GM12878 (cell line): ENCODE data around the gene COL4A2. TPM values are rescaled to one million over a fixed set of nuclear protein-coding genes. Genes with fewer than 3 reads are reported as not detected.
A peak's percentile ranks its signal among the peaks of the same experiment; 100 is the strongest.

Experiments
- ATF7 ChIP-seq: fragments of 450-650 bp; IDR thresholded peaks from 2 replicates; pipeline ENCODE4 v1.6.1; 2016; ENCODE audit warnings: low read depth, mild to moderate bottlenecking
- CBFB ChIP-seq: IDR thresholded peaks from 2 replicates; pipeline ENCODE4 v1.6.1; 2016; ENCODE audit warnings: antibody characterized with exemption, low read depth
- CTCF ChIP-seq, 3 experiments: IDR thresholded peaks in 2 of 3; conservative IDR thresholded peaks in 1 of 3; 2 replicates each; pipeline ENCODE4 v1.5.1; 2011; ENCODE audit warnings: low read depth in 3 of 3, low read length in 3 of 3, mild to moderate bottlenecking in 3 of 3, control low read depth in 2 of 3, moderate library complexity in 2 of 3, inconsistent platforms in 1 of 3, mixed read lengths in 1 of 3; ENCODE audit not compliant: control insufficient read depth in 2 of 3, insufficient read depth in 1 of 3; ENCODE audit errors: extremely low read depth in 1 of 3
- E4F1 ChIP-seq: fragments of 450-650 bp; IDR thresholded peaks from 2 replicates; pipeline ENCODE4 v1.6.1; 2018; ENCODE audit warnings: borderline replicate concordance, mild to moderate bottlenecking; ENCODE audit not compliant: partially characterized antibody
- EP300 ChIP-seq, 2 experiments: fragments of 150-350 bp in 1 of 2; IDR thresholded peaks; 2 replicates each; pipeline ENCODE4 v1.6.1; 2011 to 2012; ENCODE audit warnings: low read depth in 2 of 2, low read length in 2 of 2, borderline replicate concordance in 1 of 2, improper control_type of control experiment in 1 of 2, inconsistent platforms in 1 of 2; ENCODE audit not compliant: control insufficient read depth in 1 of 2
- ETV6 ChIP-seq, 2 experiments: fragments of 450-650 bp in 1 of 2; IDR thresholded peaks in 1 of 2; conservative IDR thresholded peaks in 1 of 2; 2 replicates each; pipeline ENCODE4 v1.6.1; 2014; ENCODE audit warnings: antibody characterized with exemption in 1 of 2, borderline replicate concordance in 1 of 2, low read depth in 1 of 2, mild to moderate bottlenecking in 1 of 2, moderate library complexity in 1 of 2
- FOXK2 ChIP-seq: fragments of 450-650 bp; IDR thresholded peaks from 2 replicates; pipeline ENCODE4 v1.6.1; 2017; ENCODE audit warnings: mild to moderate bottlenecking, moderate library complexity
- FOXM1 ChIP-seq: IDR thresholded peaks from 2 replicates; pipeline ENCODE4 v1.6.1; 2012; ENCODE audit warnings: low read depth, mild to moderate bottlenecking, inconsistent platforms, low read length, moderate library complexity
- MEF2B ChIP-seq: fragments of 450-650 bp; IDR thresholded peaks from 2 replicates; pipeline ENCODE4 v1.6.1; 2018; ENCODE audit warnings: mild to moderate bottlenecking, moderate library complexity; ENCODE audit not compliant: partially characterized antibody, poor library complexity, severe bottlenecking
- PML ChIP-seq: IDR thresholded peaks from 2 replicates; pipeline ENCODE4 v1.6.1; 2012; ENCODE audit warnings: low read length, inconsistent platforms
- RUNX3 ChIP-seq: IDR thresholded peaks from 2 replicates; pipeline ENCODE4 v1.6.1; 2012; ENCODE audit warnings: low read length, inconsistent platforms
- SMAD1 ChIP-seq: fragments of 450-650 bp; IDR thresholded peaks from 2 replicates; pipeline ENCODE4 v1.6.1; 2018; ENCODE audit warnings: mild to moderate bottlenecking, low read depth; ENCODE audit not compliant: partially characterized antibody
- SMC3 ChIP-seq: IDR thresholded peaks from 2 replicates; pipeline ENCODE4 v1.6.1; 2011; ENCODE audit warnings: low read length, improper control_type of control experiment, borderline replicate concordance
- STAT3 ChIP-seq: IDR thresholded peaks from 2 replicates; pipeline ENCODE4 v1.6.1; 2011; ENCODE audit warnings: low read depth, low read length, improper control_type of control experiment
- TCF12 ChIP-seq: IDR thresholded peaks from 2 replicates; pipeline ENCODE4 v1.6.1; 2011; ENCODE audit warnings: low read depth, mild to moderate bottlenecking, low read length
- ZBTB40 ChIP-seq: fragments of 450-650 bp; IDR thresholded peaks from 2 replicates; pipeline ENCODE4 v1.6.1; 2016; ENCODE audit warnings: mild to moderate bottlenecking, moderate library complexity, borderline replicate concordance
- ZSCAN29 ChIP-seq: fragments of 450-650 bp; IDR thresholded peaks from 2 replicates; pipeline ENCODE4 v1.6.1; 2017; ENCODE audit warnings: mild to moderate bottlenecking, moderate library complexity
- polyA plus RNA-seq, 11 experiments: library from polyadenylated mRNA; depleted of rRNA in 4 of 11; unstranded in 6 of 11; stranded (reverse) in 5 of 11; fragments of >200 nt; fragmentation: Nextera tagmentation in 4 of 11; fragmentation: Illumina TruSeq in 1 of 11; extraction: Ambion mirVana in 4 of 11; extraction: Trizol in 1 of 11; gene quantifications; 1 replicate in 1 of 11; 2 replicates in 10 of 11; pipeline versions ENCODE4 v1.2.1 to v1.2.3, GENCODE V29; 2011 to 2016; ENCODE audit warnings: inconsistent platforms in 2 of 11, missing spikeins in 2 of 11, low read depth in 1 of 11
- total RNA-seq, 4 experiments: library from RNA; depleted of rRNA in 3 of 4; stranded (reverse); fragments of >200 nt in 3 of 4; fragmentation: Illumina TruSeq in 1 of 4; extraction: Trizol in 1 of 4; gene quantifications; 2 replicates each; pipeline versions ENCODE4 v1.2.1 to v1.2.3, GENCODE V29; 2013 to 2021

Gene COL4A2
- total and polyA plus RNA-seq, 10 of the 15 experiments (the other 5 are each of a cell fraction or from before 2014, with no cell fraction given): 0.16 to 1.6 (median 0.62) TPM; not detected in 3

- TF ChIP-seq ZBTB40 (no peak), MEF2B (no peak), FOXM1 (0 out of 2 replicates have a peak, but pooled peaks have one; percentile 18), TCF12 (0 out of 2 replicates have a peak, but pooled peaks have one; percentile 65), ZSCAN29 (no peak), SMAD1 (no peak), EP300 (IDR thresholded peaks at IDR 0.05; ENCODE audit: borderline replicate concordance in 1 of 2, control insufficient read depth in 1 of 2, low read depth in 2 of 2, low read length in 2 of 2) (peak in 1 of 2 experiments; percentile 30; a peak in 1 of 4 replicates), FOXK2 (no peak), ETV6 (conservative IDR thresholded peaks at IDR 0.05 in 1 of 2, IDR thresholded peaks at IDR 0.05 in 1 of 2; ENCODE audit: borderline replicate concordance in 1 of 2, low read depth in 1 of 2) (no peak), STAT3 (no peak), ATF7 (no peak), CTCF (IDR thresholded peaks at IDR 0.05 in 2 of 3, conservative IDR thresholded peaks at IDR 0.05 in 1 of 3; ENCODE audit: control insufficient read depth in 2 of 3, extremely low read depth in 1 of 3, insufficient read depth in 1 of 3, low read depth in 3 of 3, low read length in 3 of 3) (peak; percentile 44 to 60 (median 54)), CBFB (peak; percentile 67; the same call in 1 of the 2 replicates), RUNX3 (peak; percentile 96), SMC3 (peak; percentile 52; the same call in 1 of the 2 replicates), E4F1 (no peak), PML (no peak)
Observed at GRCh38 chr13:110444226-110444653, 137.2 kb downstream of the COL4A2 start (continued).
